CD1c-positive myeloid dendritic cell (primary cell): Measurements from ENCODE around the gene TNIK.

Experiments
- DNase-seq: peaks from one replicate; pipeline ENCODE4 v3.0.0-alpha.2; 2016; ENCODE audit errors: extremely low spot score

The TNIK gene

GRCh38 chr3:171417813-171418212, 42.4 kb downstream of the TNIK start:
- DNase-seq = no peak

- DNase-seq = no peak
Observed at GRCh38 chr3:171417137-171417536, 43.1 kb downstream of the TNIK start.

- DNase-seq = no peak
Observed at GRCh38 chr3:171416666-171417065, 43.5 kb downstream of the TNIK start.

GRCh38 chr3:171416061-171416460, 44.1 kb downstream of the TNIK start:
- DNase-seq = no peak

- no peak for DNase-seq
Observed at GRCh38 chr3:171415070-171415469, 45.1 kb downstream of the TNIK start.

- no peak for DNase-seq
Observed at GRCh38 chr3:171412473-171412872, 47.7 kb downstream of the TNIK start.

- no peak for DNase-seq
Observed at GRCh38 chr3:171412054-171412453, 48.2 kb downstream of the TNIK start.

- no peak for DNase-seq
Observed at GRCh38 chr3:171410186-171410585, 50.0 kb downstream of the TNIK start.

- DNase-seq = no peak
Observed at GRCh38 chr3:171407759-171408158, 52.4 kb downstream of the TNIK start.

- no peak for DNase-seq
Observed at GRCh38 chr3:171404376-171404967, 55.7 kb downstream of the TNIK start.

- DNase-seq = no peak
Observed at GRCh38 chr3:171402281-171402680, 57.9 kb downstream of the TNIK start.

- DNase-seq = no peak
Observed at GRCh38 chr3:171401432-171401831, 58.8 kb downstream of the TNIK start.

- DNase-seq = no peak
Observed at GRCh38 chr3:171399842-171400241, 60.4 kb downstream of the TNIK start.

- no peak for DNase-seq
Observed at GRCh38 chr3:171398343-171398742, 61.9 kb downstream of the TNIK start.

GRCh38 chr3:171397089-171397488, 63.1 kb downstream of the TNIK start:
- DNase-seq = no peak

GRCh38 chr3:171396048-171396447, 64.2 kb downstream of the TNIK start:
- DNase-seq = no peak

GRCh38 chr3:171393032-171393744, 67.0 kb downstream of the TNIK start:
- no peak for DNase-seq

- DNase-seq = no peak
Observed at GRCh38 chr3:171391432-171391831, 68.8 kb downstream of the TNIK start.

GRCh38 chr3:171390051-171390941, 69.9 kb downstream of the TNIK start:
- no peak for DNase-seq

- DNase-seq = no peak
Observed at GRCh38 chr3:171389491-171389890, 70.7 kb downstream of the TNIK start.

- DNase-seq = peak; percentile 50
Observed at GRCh38 chr3:171388527-171388926, 71.7 kb downstream of the TNIK start.

GRCh38 chr3:171387062-171387461, 73.1 kb downstream of the TNIK start:
- peak; percentile 20 for DNase-seq

- DNase-seq = no peak
Observed at GRCh38 chr3:171385086-171385485, 75.1 kb downstream of the TNIK start.
